ENCODE data around the gene MIDN. TPM values are rescaled to one million over a fixed set of nuclear protein-coding genes. Genes with fewer than 3 reads are reported as not detected.

The MIDN gene
- total RNA-seq, 2 experiments from 2014 or later = 46.5 to 47.9 TPM

DNA sequence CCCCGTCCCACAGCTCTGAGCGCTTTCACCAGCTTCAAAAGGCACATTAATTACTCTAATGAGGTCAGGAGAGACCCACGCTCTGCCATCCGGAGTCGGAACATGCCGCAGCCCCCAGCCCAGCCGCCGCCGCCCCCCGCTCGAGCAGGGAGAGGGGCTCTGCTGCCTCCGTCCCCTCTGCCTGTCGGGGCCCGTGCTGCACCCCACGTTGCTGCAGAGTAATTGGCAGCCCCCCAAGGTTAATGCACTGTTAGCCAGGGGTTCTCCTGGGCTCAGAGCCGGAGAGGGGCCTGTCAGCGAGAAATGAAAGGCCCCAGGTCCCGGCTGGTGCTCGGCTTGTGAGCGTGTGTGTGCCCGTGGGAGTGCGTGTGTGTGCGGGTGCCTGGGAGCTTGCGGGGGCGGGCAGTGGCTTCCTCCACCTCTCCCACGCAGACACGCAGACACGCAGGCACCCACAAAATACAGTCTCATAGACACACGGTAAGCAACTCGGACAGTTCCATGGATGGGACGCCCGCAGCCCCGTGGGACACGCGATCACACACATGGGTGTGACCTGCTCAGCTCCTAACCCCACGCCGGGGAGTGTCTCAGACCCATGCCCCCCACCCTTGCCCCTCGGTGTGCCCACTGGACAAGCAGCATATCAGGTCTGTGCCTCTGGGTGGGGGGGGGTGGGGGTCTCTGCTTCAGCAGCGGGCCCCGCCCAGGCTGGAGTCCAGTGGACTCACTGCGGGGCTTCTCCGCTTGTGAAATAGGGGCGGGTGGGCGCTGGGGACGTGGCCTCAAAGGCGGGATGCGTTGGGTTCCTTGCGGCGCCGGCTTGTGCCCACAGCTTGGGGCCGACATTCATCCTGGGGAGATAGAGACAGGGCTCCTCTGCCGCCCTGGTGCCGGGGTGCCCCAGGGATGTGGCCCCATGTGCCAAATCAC is 32.5 kb downstream of the MIDN start:
- DNase-seq = no peak
- peaks cover 17% of the 10 kb centered on the region for H3K4me1 Mint-ChIP-seq

DNA sequence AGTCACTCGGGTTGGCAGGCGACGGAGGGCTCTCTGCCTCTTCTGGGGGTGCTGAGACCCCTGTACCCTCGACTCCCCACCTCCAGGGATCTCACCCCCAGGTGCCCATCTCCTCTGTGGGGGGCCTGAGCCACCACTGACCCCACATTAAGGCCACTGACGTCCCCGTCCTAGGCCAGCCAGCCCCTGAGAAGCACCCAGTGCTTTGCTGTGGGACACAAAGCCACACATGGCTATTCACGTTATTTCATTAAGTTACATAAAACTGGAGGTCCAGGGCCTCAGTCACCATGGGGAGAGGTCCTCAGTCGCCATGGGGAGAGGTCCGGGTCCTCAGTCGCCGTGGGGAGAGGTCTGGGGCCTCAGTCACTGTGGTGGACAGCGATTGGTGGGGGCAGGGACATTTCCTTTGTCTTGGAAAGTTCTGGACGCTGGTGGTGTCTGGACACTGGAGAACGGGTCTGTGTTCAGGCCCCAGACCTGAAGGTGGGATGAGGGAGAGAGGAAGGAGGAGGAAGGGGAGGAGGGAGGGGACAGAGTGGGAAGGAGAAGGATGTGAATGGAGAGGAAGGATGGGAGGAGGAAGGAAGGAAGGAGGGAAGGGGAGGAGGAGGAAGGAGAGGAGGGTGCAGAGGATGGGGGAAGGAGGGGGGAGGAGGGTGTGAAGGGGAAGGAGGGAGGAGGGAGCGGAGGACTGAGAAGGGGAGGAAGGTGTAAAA is 33.3 kb downstream of the MIDN start:
- no peak for DNase-seq
- intact Hi-C loops (cut with DNase I, micrococcal nuclease) = no loop called here
- no peak overlapping the region for H3K27ac Mint-ChIP-seq
- no peaks in the 10 kb centered on the region for H3K9me3 Mint-ChIP-seq (ENCODE audit: low read depth)
- peaks cover 22% of the 10 kb centered on the region for H3K36me3 Mint-ChIP-seq (ENCODE audit: low read depth)
- ChIA-PET POLR2A (no interaction called here), CTCF (no interaction called here)
- H3K27me3 Mint-ChIP-seq = peaks cover 17% of the 10 kb centered on the region
- no peak for ATAC-seq
- H3K4me1 Mint-ChIP-seq = peaks cover 16% of the 10 kb centered on the region
- peak overlapping the region; percentile 30 for H3K4me3 Mint-ChIP-seq

More for the DNA sequence above, 32.5 kb downstream of the MIDN start:
- peaks cover 25% of the 10 kb centered on the region for H3K36me3 Mint-ChIP-seq (ENCODE audit: low read depth)
- POLR2A ChIA-PET = no interaction called here
- peaks cover 14% of the 10 kb centered on the region for H3K27me3 Mint-ChIP-seq
- intact Hi-C loops (cut with DNase I, micrococcal nuclease) = no loop called here
- no peak overlapping the region for H3K27ac Mint-ChIP-seq
- CTCF ChIA-PET = interaction anchor here (1.4 to 1.5 kb wide), 2 partner anchors 10 to 75 kb away, joined by 3 to 5 read pairs; no protein-coding TSS in a partner anchor
- H3K4me3 Mint-ChIP-seq = no peak overlapping the region
- H3K9me3 Mint-ChIP-seq (ENCODE audit: low read depth) = no peaks in the 10 kb centered on the region
- ATAC-seq = no peak

DNA sequence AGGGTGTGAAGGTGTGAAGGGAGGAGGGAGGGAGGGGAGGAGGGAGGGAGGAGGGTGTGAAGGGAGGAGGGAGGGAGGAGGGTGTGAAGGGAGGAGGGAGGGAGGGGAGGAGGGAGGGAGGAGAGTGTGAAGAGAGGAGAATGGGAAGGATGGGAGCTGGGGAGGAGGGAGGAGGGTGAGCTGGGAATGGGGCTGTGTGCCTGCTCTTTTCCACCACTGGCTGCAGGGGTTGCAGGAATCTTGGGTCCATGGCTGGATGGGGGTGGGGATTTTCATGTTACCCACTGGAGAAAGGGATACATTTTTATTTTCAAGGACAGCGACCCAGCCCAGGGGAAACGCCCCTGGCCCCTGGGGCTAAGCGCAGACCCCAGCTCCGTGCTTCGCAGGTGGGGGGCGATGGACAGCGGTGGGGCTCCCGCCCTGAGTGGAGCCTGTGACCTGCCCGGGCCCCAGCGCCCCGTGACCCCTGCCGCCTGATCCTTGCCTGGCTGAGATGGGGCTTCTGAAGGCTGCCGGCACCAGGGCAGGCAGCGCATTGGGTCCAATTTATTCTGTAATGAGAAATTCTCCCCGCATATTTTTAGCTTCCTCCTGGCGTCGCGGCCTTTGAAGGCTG is 34.3 kb downstream of the MIDN start:
- ATAC-seq = no peak
- Mint-ChIP-seq H3K4me1 (peaks cover 13% of the 10 kb centered on the region), H3K36me3 (ENCODE audit: low read depth) (peaks cover 18% of the 10 kb centered on the region), H3K4me3 (no peak overlapping the region), H3K9me3 (ENCODE audit: low read depth) (no peaks in the 10 kb centered on the region), H3K27ac (no peak overlapping the region), H3K27me3 (peaks cover 17% of the 10 kb centered on the region)
- no peak for DNase-seq
- POLR2A ChIA-PET = no interaction called here
- CTCF ChIA-PET = no interaction called here
- intact Hi-C loops (cut with DNase I, micrococcal nuclease) = no loop called here

DNA sequence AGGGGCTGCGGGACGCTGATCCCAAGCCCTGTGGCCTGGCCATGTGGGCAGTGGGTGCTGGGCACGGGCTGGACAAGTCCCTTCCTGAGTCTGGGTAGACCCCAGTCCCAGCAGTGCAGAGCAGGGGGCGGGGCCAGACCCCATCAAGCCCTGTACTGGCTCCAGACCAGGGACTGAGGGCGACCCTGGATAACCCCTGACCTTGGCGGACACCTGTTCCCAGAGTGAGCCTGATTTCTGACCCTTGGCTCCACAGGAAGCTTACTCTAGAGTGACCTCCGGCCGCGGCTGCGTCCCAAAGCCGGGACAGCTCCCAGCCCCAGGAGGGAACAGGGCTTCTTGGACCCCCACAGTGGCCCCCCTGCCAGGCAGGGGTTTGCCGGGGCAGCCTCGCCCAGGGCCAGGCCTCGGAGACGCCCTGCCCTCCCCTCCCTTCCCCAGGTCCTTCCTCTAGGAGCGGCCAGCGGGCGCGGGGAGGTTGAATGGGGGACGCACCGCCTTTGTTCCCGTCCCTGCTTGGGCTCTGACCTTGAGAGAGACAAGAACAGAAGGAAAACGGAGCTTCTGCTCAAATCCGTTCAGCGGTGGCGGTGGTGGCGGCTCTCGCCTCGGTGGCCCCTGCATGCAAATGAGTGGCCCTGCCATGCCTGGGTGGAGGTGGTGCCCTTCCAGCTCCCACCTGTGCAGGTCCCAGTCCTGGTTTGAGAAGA is 35.0 kb downstream of the MIDN start:
- H3K4me3 Mint-ChIP-seq = no peak overlapping the region
- POLR2A ChIA-PET = no interaction called here
- intact Hi-C loops (cut with DNase I, micrococcal nuclease) = no loop called here

DNA sequence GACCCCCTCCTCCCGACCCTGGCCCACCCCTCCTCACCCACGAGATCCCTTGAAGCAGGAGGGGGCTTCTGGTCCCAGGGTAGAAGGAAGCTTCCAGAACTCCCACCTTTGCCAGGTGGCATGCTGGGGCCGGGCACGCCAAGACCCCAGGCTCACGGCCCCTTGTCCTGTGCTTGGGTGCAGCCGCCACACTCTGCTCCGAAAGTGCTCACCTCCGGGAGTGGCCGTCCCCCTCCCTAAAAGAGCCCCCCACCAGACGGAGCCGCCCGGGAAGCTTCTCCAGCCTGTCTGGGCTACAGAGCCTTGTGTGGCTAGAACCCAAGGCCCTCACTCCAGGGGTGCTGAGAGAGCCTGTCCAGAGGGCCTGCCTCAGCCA is 35.5 kb downstream of the MIDN start:
- Mint-ChIP-seq H3K4me1 (peaks cover 8% of the 10 kb centered on the region), H3K27ac (no peak overlapping the region), H3K4me3 (no peak overlapping the region), H3K36me3 (ENCODE audit: low read depth) (peaks cover 10% of the 10 kb centered on the region), H3K9me3 (ENCODE audit: low read depth) (no peaks in the 10 kb centered on the region), H3K27me3 (peaks cover 17% of the 10 kb centered on the region)
- intact Hi-C loops (cut with DNase I, micrococcal nuclease) = no loop called here
- ATAC-seq (no peak), DNase-seq (no peak)
- CTCF ChIA-PET = no interaction called here
- POLR2A ChIA-PET = no interaction called here

More for the DNA sequence above, 35.0 kb downstream of the MIDN start:
- peaks cover 8% of the 10 kb centered on the region for H3K4me1 Mint-ChIP-seq
- peaks cover 13% of the 10 kb centered on the region for H3K36me3 Mint-ChIP-seq (ENCODE audit: low read depth)
- H3K9me3 Mint-ChIP-seq (ENCODE audit: low read depth) = no peaks in the 10 kb centered on the region
- CTCF ChIA-PET = no interaction called here
- DNase-seq (no peak), ATAC-seq (no peak)
- H3K27ac Mint-ChIP-seq = no peak overlapping the region
- H3K27me3 Mint-ChIP-seq = peaks cover 17% of the 10 kb centered on the region

DNA sequence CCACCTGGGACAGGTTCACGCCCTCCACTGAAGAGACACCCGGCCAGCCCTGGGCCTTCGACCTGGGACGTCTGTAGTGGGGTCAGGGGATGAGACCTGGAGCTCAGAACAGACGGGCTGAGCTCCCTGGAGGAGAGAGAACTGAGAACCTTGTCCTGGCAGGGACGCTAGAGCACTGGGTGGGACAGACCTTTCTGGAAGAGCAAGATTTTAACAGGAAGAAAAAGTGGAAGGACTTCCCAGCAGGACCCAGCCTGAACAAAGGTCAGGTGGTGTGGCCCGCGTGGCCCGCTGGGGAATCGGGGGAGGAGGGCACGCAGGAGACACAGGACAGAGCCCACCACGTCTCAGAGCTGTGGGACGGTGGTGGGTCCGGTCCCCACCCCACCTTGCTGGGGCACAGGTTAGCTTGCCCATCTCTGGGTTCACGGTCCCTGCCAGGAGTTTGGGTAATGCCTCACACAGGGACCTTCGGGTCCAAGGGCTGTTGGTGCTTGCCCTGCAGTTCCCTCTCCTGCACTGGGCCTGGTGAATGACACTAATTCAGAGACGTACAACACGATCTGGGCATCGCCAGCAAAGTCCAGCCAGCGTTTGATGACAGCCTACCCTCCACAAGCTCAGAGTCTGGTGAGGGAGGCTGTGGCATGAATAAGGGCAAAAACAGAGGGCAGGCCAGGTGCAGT is 36.1 kb downstream of the MIDN start:
- Mint-ChIP-seq H3K27ac (no peak overlapping the region), H3K4me1 (peaks cover 8% of the 10 kb centered on the region), H3K9me3 (ENCODE audit: low read depth) (no peaks in the 10 kb centered on the region), H3K27me3 (peaks cover 17% of the 10 kb centered on the region), H3K4me3 (peak overlapping the region; percentile 18), H3K36me3 (ENCODE audit: low read depth) (peaks cover 10% of the 10 kb centered on the region)
- DNase-seq (no peak), ATAC-seq (no peak)
- intact Hi-C loops (cut with DNase I, micrococcal nuclease) = no loop called here
- ChIA-PET CTCF (interaction anchor here (0.7 kb wide), 1 partner anchor 73 kb away, joined by 3 read pairs; no protein-coding TSS in a partner anchor), POLR2A (no interaction called here)

DNA sequence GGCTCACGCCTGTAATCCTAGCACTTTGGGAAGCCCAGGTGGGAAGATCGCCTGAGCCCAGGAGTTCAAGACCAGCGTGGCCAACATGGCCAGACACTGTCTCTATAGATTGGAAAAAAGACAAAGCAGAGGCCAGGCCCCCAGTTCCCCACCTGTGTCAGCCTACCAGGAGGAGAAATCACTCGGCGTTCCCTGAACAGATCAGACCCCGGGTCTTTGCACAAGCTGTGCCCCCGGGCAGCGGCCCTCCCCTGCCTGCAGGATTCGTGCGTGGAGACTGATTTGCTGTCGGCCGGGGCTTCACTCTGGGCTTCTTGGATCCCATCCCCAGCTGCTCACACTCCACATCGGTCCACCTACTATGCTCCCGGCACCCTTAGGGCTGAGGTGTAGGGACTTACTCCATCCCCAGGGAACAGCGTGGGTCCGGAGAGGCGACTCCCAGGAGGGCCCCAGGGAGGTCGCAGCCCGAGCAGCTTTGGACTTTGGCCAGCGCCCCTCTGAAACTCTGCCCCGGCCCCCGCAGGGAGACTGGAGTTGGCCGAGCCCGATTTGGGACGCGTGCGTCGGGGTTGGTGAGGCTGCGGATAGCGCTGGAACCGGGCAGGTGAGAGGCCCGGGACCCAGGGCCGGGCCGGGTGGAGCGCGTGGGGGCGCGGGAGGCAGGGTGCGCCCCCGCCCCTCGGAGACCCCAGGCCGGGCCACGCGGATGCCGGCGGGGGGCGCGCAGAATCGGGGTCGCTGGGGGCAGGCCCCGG is 36.8 kb downstream of the MIDN start:
- intact Hi-C loops (cut with DNase I, micrococcal nuclease) = no loop called here

DNA sequence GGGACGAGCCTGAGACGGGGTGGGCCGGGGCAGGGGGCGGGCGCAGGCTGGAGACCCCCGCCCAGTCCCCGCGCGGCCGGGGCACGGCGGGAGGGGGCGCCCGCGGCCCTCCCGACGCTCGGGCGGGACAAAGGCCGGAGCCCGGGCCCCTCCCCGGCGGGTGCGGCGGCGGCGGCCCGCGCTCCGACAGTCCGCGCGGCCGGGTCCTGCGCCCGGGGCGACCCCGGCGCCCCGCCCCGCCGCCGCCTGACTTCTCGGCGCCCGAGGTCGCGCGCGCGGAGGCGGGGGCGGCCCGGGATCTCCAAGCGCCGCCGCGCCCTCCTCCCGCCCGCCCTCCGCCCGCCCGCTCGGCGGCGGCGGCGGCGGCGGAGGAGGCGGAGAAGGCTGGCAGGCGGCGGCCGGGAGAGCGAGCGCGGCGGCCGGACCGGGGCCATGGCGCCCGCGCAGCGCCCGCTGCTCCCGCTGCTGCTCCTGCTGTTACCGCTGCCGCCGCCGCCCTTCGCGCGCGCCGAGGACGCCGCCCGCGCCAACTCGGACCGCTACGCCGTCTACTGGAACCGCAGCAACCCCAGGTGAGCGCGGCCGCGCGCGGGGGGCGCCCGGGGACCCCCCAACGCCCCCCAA is 37.5 kb downstream of the MIDN start, which contains the start of gene EFNA2:
Gene EFNA2 (plus strand): TSS at position 137 of the 624 bp plus-strand sequence. CDS start 296 bp downstream, at position 433.
- intact Hi-C loops (cut with DNase I, micrococcal nuclease) = no loop called here
- DNase-seq (peak; percentile 14), ATAC-seq (no peak)
- POLR2A ChIA-PET = no interaction called here
- H3K27me3 Mint-ChIP-seq = peaks cover 17% of the 10 kb centered on the region
- H3K36me3 Mint-ChIP-seq (ENCODE audit: low read depth) = no peaks in the 10 kb centered on the region
- no peak within 1 kb of the TSS for H3K27ac Mint-ChIP-seq
- CTCF ChIA-PET = interaction anchor here (1.1 kb wide), 1 partner anchor 41 kb away, joined by 5 read pairs; no protein-coding TSS in a partner anchor
- peak within 1 kb of the TSS; percentile 18 for H3K4me3 Mint-ChIP-seq
- H3K4me1 Mint-ChIP-seq = peaks cover 2% of the 10 kb centered on the region
- H3K9me3 Mint-ChIP-seq (ENCODE audit: low read depth) = no peaks in the 10 kb centered on the region

More for the DNA sequence above, 36.8 kb downstream of the MIDN start:
- H3K9me3 Mint-ChIP-seq (ENCODE audit: low read depth) = no peaks in the 10 kb centered on the region
- peak overlapping the region; percentile 18 for H3K4me3 Mint-ChIP-seq
- DNase-seq (no peak), ATAC-seq (no peak)
- H3K27me3 Mint-ChIP-seq = peaks cover 17% of the 10 kb centered on the region
- no peak overlapping the region for H3K27ac Mint-ChIP-seq
- ChIA-PET POLR2A (no interaction called here), CTCF (interaction anchor here (0.7 kb wide), 1 partner anchor 74 kb away, joined by 3 read pairs; no protein-coding TSS in a partner anchor)
- H3K4me1 Mint-ChIP-seq = peaks cover 2% of the 10 kb centered on the region
- peaks cover 4% of the 10 kb centered on the region for H3K36me3 Mint-ChIP-seq (ENCODE audit: low read depth)

DNA sequence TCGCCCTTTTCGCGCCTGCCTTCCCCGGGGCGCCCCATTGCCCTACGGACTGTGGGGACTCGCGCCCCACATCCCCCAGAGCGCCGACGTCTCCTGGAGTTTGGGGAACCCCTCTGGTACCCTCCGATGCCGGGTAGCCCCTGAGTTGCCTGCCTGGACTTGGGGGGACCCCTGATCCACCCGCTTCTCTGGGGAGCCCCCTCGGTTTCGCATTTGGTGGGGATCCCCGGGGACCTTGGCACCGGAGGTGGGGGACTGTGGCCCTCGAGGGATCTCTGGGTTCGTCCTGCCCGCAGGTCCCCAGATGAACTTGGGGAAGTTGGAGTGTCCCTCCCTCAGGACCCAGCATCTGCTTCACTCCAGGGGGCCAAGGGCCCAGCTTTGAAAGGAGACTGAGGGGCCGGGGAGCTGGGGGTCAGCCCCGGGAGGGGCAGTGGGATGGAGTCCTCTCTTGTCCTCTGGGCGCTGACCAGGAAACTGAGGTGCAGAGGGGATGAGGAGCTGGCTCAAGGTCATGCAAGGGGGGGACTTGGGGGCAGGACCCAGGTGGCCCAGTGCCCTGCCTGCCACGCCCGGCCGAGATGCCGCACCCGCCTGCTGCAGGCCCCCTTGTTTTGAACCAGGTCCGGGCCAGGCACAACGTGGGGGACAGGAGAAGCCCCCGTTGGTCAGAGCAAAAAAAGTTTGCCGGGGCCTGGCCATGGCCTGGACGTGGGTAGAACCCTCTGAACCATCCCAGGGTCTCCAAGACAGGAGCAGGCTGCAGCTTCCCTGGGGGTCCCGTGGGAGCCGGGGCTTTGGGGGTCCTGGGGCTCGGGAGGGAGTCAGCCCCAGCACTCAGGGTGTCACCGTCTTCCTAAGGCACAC is 38.3 kb downstream of the MIDN start:
- intact Hi-C loops (cut with DNase I, micrococcal nuclease) = no loop called here
- no peaks in the 10 kb centered on the region for H3K9me3 Mint-ChIP-seq (ENCODE audit: low read depth)

More for the DNA sequence above, 38.3 kb downstream of the MIDN start:
- ChIA-PET POLR2A (no interaction called here), CTCF (interaction anchor here (0.6 to 1.2 kb wide), 3 partner anchors 9 to 42 kb away, joined by 3 to 5 read pairs (median 3); no protein-coding TSS in a partner anchor)
- ATAC-seq (no peak), DNase-seq (no peak)
- H3K27ac Mint-ChIP-seq = no peak overlapping the region
- no peak overlapping the region for H3K4me3 Mint-ChIP-seq
- H3K36me3 Mint-ChIP-seq (ENCODE audit: low read depth) = no peaks in the 10 kb centered on the region
- peaks cover 2% of the 10 kb centered on the region for H3K4me1 Mint-ChIP-seq
- peaks cover 17% of the 10 kb centered on the region for H3K27me3 Mint-ChIP-seq
